C4-2B (cell line): ENCODE results near the gene CTNNA3.

Source experiments
- CTCF ChIP-seq: fragments of 450-650 bp; conservative IDR thresholded peaks from 2 replicates; pipeline ENCODE4 v1.5.1; 2017; ENCODE audit warnings: mild to moderate bottlenecking
- ZFX ChIP-seq: fragments of 450-650 bp; IDR thresholded peaks from 2 replicates; pipeline ENCODE4 v1.6.1; 2017

- no peak for TF ChIP-seq CTCF
- no peak for TF ChIP-seq ZFX
Observed at GRCh38 chr10:67678335-67678974, 17.5 kb downstream of the CTNNA3 start.
